Muscle layer of colon (tissue), 2 donors: ENCODE results near the gene CPNE8.

Experiments
- H3K27ac ChIP-seq: one replicate; pipeline ENCODE4 v1.7.0; 2013; ENCODE audit warnings: low read depth, mild to moderate bottlenecking, low read length, moderate library complexity
- H3K27me3 ChIP-seq, 2 donors: one replicate each; pipeline ENCODE4 v1.7.0; 2013; ENCODE audit warnings: low read length in 2 of 2, mild to moderate bottlenecking in 2 of 2; ENCODE audit not compliant: insufficient read depth in 2 of 2, control insufficient read depth in 1 of 2
- H3K36me3 ChIP-seq: one replicate; pipeline ENCODE4 v1.7.0; 2013; ENCODE audit warnings: mild to moderate bottlenecking, low read length; ENCODE audit not compliant: insufficient read depth
- H3K4me1 ChIP-seq: one replicate; pipeline ENCODE4 v1.7.0; 2013; ENCODE audit warnings: mild to moderate bottlenecking, low read length; ENCODE audit not compliant: insufficient read depth
- H3K4me3 ChIP-seq, 2 donors: one replicate each; pipeline ENCODE4 v1.7.0; 2013; ENCODE audit warnings: low read length in 2 of 2, low read depth in 1 of 2, mild to moderate bottlenecking in 1 of 2, moderate library complexity in 1 of 2
- H3K9ac ChIP-seq: one replicate; pipeline ENCODE4 v1.7.0; 2013; ENCODE audit warnings: low read length
- H3K9me3 ChIP-seq: one replicate; pipeline ENCODE4 v1.7.0; 2013; ENCODE audit warnings: mild to moderate bottlenecking, low read length
- donor health status: abdominal sarcoma.
- donor health status: Adenocarcinoma of cecum.

CPNE8 gene

GRCh38 chr12:38625306-38625705 is 280.1 kb downstream of the CPNE8 start:
- no peaks in the 10 kb centered on the region for H3K9me3 ChIP-seq
- no peaks in the 10 kb centered on the region for H3K27me3 ChIP-seq
- H3K27ac ChIP-seq: no peak overlapping the region
- no peak overlapping the region for H3K9ac ChIP-seq
- no peaks in the 10 kb centered on the region for H3K4me1 ChIP-seq
- no peaks in the 10 kb centered on the region for H3K36me3 ChIP-seq
- H3K4me3 ChIP-seq: no peak overlapping the region

GRCh38 chr12:38614171-38614570 is 291.2 kb downstream of the CPNE8 start:
- H3K9me3 ChIP-seq: no peaks in the 10 kb centered on the region
- no peak overlapping the region for H3K27ac ChIP-seq
- no peaks in the 10 kb centered on the region for H3K27me3 ChIP-seq
- no peaks in the 10 kb centered on the region for H3K4me1 ChIP-seq
- no peaks in the 10 kb centered on the region for H3K36me3 ChIP-seq
- no peak overlapping the region for H3K4me3 ChIP-seq
- no peak overlapping the region for H3K9ac ChIP-seq

- no peaks in the 10 kb centered on the region for H3K4me1 ChIP-seq
- no peaks in the 10 kb centered on the region for H3K36me3 ChIP-seq
- no peak overlapping the region for H3K27ac ChIP-seq
- H3K4me3 ChIP-seq: no peak overlapping the region
- H3K9me3 ChIP-seq: no peaks in the 10 kb centered on the region
- no peaks in the 10 kb centered on the region for H3K27me3 ChIP-seq
- no peak overlapping the region for H3K9ac ChIP-seq
These were observed 294.5 kb downstream of the CPNE8 start for GRCh38 chr12:38610808-38611350.

- Histone ChIP-seq H3K4me3 (no peak overlapping the region), H3K27ac (no peak overlapping the region), H3K9me3 (no peaks in the 10 kb centered on the region), H3K27me3 (no peaks in the 10 kb centered on the region), H3K36me3 (no peaks in the 10 kb centered on the region), H3K9ac (no peak overlapping the region), H3K4me1 (no peaks in the 10 kb centered on the region)
These were observed 298.1 kb downstream of the CPNE8 start for GRCh38 chr12:38607295-38607694.
